HuH-7 (cell line): Measurements from ENCODE around the gene MRS2.

Source experiments
- DNase-seq: peaks from one replicate; pipeline ENCODE4 v3.0.0; 2011; ENCODE audit warnings: low spot score

MRS2 gene

DNA sequence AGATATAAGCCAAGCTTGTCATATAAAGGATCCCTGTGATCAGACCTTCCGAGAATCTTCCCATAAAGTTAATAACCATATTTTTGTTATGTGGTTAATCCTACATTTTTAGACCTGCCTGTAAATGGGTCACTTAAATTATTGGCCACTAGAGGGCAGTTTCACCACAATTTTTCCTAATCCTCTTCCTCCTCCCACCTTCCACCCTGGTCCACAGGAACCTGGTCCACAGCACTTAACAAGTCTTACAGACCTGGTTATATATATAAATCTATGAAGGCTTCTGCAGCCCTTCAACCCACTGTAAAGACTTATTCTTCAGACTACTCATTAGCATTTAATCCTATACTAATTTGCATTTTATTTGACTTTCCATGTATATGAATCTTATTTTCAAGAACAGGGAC lies 28.3 kb downstream of the MRS2 start:
- DNase-seq, result peak; percentile 53

DNA sequence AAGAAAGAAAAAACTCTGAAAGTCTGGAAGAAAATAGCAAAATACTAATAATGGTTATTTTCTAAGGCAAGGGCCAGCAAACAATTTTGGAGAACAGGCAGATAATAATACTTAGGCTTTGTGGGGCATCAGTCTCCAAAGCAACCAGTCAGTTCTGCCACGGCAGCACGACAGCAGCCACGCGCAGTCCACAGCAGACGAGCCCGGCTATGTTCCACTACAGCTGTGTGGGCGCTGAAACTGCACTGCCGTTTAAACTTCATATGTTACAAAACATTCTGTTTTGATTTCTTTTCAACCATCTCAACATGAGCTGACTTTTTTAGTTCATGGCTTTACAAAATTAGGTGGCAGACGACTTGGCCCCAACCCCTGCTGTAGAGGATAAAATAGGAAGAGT lies 29.9 kb downstream of the MRS2 start:
- no peak for DNase-seq

DNA sequence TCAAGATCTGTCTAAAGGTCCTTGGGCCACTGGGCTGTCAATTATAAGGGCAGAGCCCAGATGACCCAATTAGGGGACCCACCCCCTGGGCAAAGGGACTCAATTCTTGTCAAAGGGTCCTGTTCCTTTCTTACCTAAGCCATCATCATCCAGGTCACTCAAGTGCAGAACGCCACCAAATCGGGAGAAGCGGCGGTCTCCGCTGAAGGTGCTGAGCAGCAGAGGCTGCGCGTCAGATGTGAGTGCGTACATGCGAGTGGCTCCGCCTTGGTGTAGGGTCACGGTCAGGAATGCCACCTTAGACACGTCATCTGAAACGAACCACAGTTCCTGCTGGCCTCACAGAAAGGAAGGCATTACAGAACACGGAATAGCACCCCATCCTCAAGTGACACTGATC lies 34.2 kb downstream of the MRS2 start:
- no peak for DNase-seq

DNA sequence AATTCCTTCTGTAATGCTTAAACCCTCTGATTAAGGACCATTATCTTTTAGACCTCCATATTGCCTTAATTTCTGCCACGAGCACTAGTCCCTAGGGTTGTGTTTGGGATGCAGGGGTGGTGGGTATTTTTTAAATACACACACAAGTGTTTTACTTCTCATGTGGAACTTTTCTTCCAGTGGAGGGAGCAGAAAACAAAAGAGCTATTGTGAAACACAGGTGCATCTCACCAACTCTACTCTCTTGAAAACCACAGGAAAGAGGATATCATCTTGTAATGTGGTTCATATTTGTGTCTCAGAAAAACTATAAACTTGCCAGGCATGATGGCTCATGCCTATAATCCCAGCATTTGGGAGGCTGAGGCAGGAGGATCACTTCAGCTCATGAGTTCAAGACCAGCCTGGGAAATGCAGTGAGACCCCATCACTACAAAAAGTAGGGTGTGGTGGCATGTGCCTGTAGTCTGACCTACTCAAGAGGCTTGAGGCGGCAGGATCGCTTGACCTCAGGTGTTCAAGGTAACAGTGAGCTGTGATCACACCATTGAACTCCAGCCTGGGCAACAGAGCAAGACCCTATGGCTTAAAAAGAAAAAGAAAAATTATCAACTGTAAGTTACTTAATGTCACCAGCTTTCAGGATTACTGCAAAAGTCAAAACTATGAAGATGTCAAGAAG lies 37.3 kb downstream of the MRS2 start:
- no peak for DNase-seq

DNA sequence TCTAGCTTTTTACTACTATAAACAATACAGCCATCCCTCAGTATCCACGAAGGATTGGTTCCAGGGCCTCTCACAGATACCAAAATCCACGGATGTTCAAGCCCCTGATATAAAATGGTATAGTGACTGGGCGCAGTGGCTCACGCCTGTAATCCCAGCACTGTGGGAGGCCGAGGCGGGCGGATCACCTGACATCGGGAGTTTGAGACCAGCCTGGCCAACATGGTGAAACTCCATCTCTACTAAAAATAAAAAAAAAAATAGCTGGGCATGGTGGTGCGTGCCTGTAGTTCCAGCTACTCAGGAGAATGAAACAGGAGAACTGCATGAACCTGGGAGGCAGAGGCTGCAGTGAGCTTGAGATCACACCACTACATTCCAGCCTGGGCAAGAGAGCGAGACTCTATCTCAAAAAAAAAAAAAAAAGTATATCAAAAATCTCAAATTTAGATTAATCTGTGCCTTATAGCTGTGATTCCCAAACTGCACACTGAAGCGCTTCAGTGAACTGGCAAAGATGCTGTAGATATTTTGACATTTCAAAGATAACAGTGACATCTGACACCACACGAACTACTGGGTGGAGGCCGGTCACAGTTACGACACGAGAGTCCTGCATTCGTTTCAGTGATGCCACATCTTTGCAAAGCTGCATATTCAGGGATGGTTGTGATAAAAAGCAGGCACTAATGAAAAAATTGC lies 38.3 kb downstream of the MRS2 start:
- DNase-seq, result peak; percentile 49

DNA sequence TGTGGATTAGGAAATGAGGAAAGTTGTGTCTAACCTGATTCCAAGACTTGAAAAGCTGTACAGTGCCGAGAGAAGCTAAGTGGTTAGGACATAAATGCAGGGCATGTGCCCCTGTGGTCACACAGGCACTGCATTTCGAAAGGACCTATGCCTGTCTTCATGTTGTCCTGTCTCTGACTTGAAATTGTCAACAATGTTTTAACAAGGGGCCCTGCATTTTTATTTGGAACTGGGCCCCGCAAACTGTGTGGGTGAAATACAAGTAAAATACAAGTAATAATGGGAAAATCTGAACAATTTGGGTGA lies 38.8 kb downstream of the MRS2 start:
- no peak for DNase-seq

DNA sequence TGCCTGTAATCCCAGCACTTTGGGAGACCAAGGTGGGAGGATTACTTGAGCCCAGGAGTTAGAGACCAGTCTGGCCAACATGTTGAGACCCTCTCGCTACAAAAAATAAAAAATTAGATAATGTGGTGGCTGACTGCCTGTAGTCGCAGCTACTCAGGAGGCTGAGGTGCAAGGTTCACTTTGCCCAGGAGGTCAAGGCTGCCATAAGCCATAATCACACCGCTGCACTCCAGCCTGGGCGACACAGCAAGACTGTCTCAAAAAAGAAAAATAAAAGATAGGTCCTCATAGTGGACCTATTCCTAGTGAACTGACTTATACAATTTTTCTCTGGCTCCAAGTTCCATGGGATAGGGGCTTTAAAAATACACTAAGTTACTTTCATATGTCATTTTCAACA lies 41.9 kb downstream of the MRS2 start:
- no peak for DNase-seq

DNA sequence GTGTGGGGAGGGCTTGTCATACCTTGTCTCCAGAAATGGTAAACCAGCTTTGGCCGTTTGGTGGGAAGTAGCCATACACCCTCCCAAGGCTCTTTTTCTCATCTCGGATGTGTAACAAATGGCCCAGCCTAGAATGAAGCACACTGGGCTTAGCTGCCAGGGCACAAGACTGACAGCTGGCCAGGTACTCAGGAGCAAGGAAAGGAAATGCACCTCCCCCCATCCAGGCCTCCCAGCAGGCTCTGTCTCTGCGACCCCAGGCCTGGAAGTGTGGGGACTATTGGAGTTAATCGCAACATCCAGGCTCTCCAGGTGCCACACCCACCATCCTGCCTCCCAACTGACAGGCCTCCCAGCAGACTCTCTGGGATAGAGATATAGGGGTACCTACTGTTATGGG lies 43.0 kb downstream of the MRS2 start:
- DNase-seq, result no peak

DNA sequence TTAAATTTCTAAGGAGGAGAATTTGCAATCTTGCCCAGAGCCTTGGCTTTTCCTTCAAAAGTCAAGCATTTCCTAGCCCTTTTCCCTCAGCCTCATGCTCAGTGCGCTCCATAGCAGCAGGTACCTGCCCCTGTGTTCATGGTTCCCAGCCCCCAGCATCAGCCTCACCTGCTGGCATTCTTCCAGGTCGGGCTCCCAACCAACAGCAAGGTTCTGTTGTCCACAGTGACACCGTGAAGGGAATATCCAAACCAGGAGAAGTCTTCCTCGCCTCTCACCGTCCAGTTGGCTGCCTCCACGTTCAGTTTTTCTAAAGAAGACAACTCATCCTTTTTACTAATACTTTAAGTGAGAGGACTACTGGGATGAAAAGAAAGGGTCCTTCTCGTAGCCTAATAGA lies 43.9 kb downstream of the MRS2 start:
- no peak for DNase-seq

DNA sequence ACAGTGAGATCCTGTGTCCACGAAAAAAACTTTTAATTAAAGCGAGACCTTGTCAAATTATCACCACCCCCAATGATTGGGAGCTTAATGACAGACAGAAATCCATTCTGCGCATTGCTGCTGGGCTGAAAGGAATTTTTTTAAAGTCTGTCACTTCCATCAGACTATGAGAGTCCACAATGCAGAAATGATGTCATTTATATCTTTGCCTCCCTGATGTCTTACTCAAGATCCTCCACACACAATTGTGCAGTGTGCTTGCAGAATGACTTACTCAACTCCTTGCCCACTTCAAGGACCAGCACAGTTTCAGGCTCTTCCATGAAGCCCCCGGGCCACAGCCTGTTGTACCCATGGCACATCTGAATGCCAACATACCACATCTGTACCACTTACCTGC lies 45.7 kb downstream of the MRS2 start:
- DNase-seq, result no peak

DNA sequence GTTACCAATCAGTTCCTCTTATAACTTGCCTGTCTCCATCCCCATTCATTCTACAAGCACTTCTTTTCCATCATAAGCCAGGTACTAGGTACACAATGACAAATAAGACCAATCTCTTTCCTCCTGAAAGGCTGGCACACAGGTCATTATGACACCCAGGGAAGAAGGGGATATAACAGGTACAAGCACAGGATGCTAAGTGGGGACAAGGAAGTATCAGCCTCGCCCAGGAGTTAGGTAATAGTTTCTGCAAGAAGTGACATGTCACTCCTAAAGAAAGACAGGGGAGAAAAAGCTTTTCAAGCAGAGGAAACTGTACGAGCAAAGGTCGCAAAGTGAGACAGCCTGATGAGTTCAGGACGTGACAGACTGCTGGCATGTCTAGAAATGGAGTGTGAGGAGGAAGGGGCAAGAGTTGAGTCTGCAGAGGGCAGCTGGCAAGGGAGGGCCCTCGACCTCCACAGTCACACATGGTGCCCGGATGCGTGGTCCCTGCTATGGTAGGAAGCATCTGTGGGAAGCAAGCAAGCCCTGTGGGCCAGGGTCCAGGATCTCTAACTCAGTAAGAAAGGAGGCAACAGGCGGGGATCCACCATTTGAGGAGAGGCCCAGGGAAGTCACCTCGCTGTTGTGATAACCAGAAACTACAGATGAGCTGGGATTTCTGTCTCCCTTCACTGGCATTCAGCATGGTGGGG lies 46.2 kb downstream of the MRS2 start:
- no peak for DNase-seq

DNA sequence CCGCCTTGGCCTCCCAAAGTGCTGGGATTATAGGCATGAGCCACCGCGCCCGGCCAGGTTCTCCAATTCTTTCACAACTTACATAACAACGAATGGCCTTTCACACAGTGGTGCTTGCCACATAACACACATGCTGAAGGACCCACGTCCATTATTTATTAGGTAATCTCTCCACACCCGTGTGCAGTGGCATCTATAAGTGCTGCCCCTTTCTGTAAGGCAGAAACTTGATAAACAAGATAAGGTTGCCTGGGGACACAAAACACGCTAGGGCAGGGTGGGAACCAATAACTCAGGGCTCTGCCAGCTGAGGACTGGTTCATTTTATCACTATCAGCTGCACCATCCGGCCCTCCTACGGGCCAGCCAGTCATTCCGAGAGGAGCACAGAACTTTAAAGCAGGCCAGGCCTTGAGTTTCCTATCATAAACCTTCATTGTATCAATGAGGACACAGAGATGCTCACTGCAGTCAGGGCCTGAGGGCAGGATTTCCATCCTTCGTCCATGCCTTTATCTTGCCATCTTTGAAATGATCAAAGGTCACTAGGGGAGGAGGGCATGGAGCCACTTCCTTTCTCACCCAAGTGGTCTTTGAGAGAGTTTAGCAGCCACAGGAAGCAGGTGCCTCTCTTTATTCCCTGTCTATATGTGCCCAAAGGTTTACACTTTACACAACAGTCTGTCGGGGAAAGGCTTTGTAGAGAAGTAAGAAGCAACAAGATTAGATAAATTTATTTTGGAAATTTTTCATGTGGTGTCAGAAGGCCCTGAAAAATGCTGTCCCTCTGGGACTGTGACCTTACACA lies 49.0 kb downstream of the MRS2 start:
- DNase-seq, result peak; percentile 11

DNA sequence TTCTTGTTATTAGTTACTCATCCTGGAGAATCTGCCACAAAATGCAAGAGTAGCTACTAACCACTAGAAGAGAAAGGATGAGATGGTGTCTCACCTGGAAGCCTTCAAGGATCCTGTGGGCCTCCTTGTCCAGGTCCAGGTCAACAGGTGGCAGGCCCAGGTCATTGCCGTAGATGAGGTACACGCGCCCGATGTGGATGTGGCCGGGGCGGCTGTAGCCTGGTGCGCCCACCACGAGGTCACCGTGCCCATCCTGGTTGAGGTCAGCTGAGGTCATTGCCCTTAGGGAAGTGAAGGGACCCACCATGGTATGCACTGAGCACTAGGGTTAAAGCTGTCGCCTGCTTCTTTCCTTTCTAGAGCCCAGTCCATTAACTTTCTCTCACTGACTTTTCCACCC lies 51.2 kb downstream of the MRS2 start:
- DNase-seq, result no peak

DNA sequence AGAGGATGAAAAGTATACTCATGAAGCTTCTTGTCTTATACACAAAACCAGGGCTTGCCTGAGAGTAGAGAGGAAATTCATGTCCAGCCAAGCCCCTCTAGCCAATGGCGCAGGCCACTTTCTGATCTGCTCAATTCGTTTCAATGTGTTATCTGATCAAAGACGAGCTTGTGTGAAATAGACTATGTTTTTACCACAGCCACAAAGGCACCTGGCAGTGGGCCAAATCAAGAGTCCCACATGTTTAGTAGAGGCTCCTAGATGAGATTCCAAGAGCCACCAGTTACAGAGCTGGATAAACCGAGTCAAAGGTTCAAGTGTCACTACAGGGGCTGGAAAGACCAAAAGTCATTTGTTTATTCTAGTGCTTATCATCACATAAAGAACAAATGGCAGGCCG lies 51.7 kb downstream of the MRS2 start:
- DNase-seq, result no peak

DNA sequence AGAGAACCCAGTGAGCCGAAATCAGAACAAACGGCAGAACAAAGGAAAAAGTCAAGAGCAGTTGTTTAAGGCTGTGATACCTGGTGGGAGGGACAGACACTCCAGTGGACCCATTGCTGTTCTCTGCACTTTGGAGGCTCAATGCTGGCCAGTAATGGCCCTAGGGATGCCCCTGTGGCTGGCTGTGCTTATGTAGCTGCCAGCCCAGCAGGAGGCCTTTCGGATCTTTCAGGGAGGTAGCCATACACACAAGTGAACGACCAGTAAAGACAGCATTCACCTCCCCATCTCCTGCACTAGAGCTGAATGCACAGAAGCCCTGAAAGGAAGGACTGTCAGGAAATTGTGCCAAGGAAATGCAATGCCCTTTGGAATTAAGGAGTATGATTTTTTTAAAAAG lies 52.3 kb downstream of the MRS2 start:
- DNase-seq, result no peak

DNA sequence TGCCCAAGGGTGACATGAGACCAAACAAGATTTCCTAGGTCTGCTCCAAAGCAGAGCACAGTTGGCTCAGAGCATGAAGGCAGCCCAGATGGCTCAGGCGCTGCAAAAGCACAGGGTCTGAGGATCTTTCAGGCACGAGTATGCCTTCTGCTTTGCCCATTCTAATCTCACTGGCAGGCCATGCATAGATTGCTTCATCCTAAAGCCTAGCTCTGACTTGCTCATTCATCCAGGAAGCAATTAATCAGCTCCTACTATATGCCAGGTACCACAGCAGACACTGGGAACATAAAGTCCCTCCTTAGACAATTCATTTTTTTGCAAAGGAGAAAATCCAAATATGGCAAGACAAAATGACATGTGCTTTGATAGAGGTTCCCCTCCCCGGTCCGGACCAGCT lies 55.4 kb downstream of the MRS2 start:
- no peak for DNase-seq

DNA sequence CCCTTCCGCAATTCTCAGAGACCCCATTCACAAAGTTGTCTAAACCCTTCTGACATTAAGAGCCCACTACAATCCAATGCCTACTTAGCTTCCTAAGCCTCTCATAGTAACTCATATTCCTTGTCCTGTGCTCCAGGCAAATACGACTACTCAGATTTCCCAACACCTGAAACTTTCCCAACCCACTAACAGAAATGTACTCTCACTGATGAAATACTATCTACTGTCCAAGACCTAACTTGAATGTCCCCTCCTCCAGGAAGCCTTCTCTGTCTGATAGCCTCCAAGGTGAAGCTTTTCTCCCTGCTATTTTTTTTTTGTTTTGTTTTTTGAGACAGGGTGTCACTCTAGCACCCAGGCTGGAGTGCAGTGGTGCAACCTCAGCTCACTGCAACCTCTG lies 56.2 kb downstream of the MRS2 start:
- peak; percentile 8 for DNase-seq

DNA sequence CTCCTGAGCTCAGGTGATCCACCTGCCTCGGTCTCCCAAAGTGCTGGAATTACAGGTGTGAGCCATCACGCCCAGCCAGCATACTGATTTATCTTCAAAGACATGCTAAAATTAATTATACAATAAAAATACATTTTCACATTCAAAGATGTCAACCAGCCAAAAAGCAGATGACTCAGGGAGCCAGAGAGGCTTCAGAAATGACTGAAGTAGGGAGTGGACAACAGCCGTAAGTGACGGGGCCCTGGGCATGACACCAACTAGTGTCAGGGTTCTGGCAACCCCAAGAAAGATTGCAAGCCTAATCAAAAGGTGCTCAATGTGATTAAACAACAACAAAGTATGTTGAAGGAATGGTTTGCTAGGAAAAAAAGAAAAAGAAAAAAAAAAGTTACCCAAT lies 58.2 kb downstream of the MRS2 start:
- DNase-seq, result no peak

DNA sequence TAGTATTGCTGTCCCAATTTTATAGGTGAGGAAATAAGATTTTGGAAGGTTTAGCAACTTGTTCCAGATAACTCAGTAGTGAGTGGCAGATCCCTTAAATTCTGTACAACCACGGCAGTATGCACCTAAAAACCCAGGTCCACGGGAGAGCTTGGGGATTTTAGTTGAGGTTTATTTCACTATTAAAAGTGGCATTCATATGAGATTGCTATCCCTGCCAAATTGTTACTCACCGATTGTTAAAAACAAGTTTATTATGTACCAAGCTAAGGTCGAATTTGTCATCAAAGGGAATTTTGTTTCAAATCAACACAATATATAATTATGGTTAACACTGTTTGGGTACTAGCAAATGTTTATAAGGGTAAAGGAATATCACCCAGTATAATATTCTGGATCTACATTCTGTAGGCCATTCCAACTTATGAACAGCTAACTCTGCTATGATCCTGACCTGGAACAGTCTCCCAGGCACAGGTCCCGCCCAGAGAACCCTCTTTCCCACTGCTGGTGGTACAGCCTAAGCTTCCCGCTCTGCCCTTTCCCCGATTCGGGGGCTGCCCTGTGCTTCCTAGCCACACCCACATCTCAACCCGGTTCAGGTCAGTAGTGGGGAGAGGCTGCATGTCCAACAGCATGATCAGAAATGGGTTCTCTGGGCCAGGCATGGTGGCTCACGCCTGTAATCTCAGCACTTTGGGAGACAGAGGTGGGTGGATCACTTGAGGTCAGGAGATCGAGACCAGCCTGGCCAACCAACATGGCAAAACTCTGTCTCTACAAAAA lies 61.7 kb downstream of the MRS2 start:
- no peak for DNase-seq

DNA sequence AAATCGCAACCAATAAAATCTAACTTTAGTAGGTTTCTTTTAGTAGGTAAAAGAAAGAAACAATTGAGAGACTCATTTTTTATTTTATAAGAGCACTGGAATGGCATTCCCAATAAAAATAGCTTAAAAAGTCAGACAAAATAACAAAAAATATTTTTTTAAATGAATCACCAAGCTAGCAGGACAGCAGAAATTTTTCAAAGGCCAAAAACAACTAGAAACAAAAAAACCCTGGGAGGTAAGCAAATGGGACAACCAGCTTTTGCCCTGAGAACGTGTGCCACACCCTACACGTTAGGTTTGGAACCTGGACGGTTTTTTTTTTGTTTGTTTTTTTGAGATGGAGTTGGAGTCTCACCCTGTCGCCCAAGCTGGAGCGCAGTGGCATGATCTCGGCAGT lies 67.1 kb downstream of the MRS2 start:
- DNase-seq, result no peak

DNA sequence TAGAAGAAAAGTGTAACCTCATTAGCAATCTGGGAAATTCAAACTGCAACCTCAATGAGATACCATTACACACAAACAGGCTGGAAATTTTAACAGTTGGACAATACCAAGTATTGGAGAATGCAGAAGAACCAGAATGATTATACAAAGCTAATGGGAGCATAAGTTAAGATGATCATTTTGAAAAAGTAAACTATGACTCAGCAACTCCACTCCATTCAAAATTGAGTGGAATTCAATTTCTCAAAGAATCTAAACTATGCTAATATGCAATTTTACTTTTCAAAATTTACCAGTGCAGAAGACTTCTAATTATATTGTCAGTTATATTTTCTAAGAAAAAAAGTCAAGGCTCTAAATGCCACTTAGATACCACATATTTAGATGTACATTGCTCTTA lies 69.4 kb downstream of the MRS2 start:
- DNase-seq, result no peak
